Adrenal gland (tissue), 12 donors: ENCODE results near the gene MAGI2. TPM values are rescaled to one million over a fixed set of nuclear protein-coding genes. Genes with fewer than 3 reads are reported as not detected.

Experiments used
- DNase-seq, 7 donors: peaks; one replicate each; pipeline ENCODE4 v3.0.0-alpha.2; 2019 to 2020
- H3K27ac ChIP-seq, 5 donors: fragments of 200-600 bp; sonication (generic) in 4 of 5; 1 replicate in 3 of 5; 2 replicates in 2 of 5; pipeline versions ENCODE4 v1.5.1 to v1.8.0; 2016 to 2020; ENCODE audit warnings: mild to moderate bottlenecking in 1 of 5
- H3K27me3 ChIP-seq: fragments of 200-600 bp; 2 replicates; pipeline ENCODE4 v1.8.0; 2021
- H3K36me3 ChIP-seq, 2 donors: fragments of 200-600 bp; replicated peaks in 1 of 2; 1 replicate in 1 of 2; 2 replicates in 1 of 2; pipeline versions ENCODE4 v1.5.1 to v1.8.0; 2018 to 2022
- H3K4me1 ChIP-seq, 2 donors: fragments of 200-600 bp; replicated peaks in 1 of 2; 1 replicate in 1 of 2; 2 replicates in 1 of 2; pipeline versions ENCODE4 v1.5.1 to v1.8.0; 2018 to 2021
- H3K4me3 ChIP-seq, 4 donors: fragments of 200-600 bp; sonication (generic) in 3 of 4; one replicate each; pipeline ENCODE4 v1.5.1; 2016 to 2018
- H3K9me3 ChIP-seq, 3 donors: fragments of 200-600 bp; sonication (generic) in 1 of 3; replicated peaks in 1 of 3; 1 replicate in 2 of 3; 2 replicates in 1 of 3; pipeline versions ENCODE4 v1.5.1 to v1.8.0; 2016 to 2021
- CTCF ChIP-seq, 6 experiments: fragments of 450-650 bp in 4 of 6; fragments of 200-600 bp in 2 of 6; sonication (generic) in 1 of 6; IDR thresholded peaks; 1 replicate in 5 of 6; 2 replicates in 1 of 6; pipeline versions ENCODE4 v1.5.1 to v1.8.0; 2016 to 2021; ENCODE audit warnings: antibody characterized with exemption in 6 of 6, mild to moderate bottlenecking in 2 of 6, moderate library complexity in 1 of 6
- POLR2A ChIP-seq, 2 donors: fragments of 450-650 bp; IDR thresholded peaks; one replicate each; pipeline ENCODE4 v1.6.1; 2017; ENCODE audit warnings: antibody characterized with exemption in 2 of 2, mild to moderate bottlenecking in 2 of 2, moderate library complexity in 1 of 2
- WGBS, 4 donors: extraction: QIAGEN DNeasy Blood & Tissue Kit in 2 of 4; methylation state at CpG; one replicate each; pipeline versions ENCODE4 v1.1.5 to v1.1.7; 2013 to 2017; 5-methylcytosine and 5-hydroxymethylcytosine counted together
- intact Hi-C, 2 donors: fragments of 100-400 bp; cut with DNase I; formaldehyde crosslinking; loops; one replicate each; pipeline versions ENCODE4 v1.14.1 to v1.15.0; 2022 to 2023
- polyA plus RNA-seq, 3 donors: library from polyadenylated mRNA; stranded (reverse); fragments of 200-250 nt in 2 of 3; fragments of 350-450 nt in 1 of 3; fragmentation: Illumina TruSeq in 1 of 3; extraction: RNeasy Lipid Tissue Mini Kit (QIAGEN cat#74804) in 1 of 3; gene quantifications; one replicate each; pipeline ENCODE4 v1.2.3, GENCODE V29; 2013 to 2014
- total RNA-seq, 9 donors: library from RNA; depleted of rRNA in 4 of 9; stranded (reverse); fragments of >200 nt in 4 of 9; fragments of 120-200 nt in 1 of 9; fragmentation: NEBNext Ultra II Directional in 1 of 9; extraction: Animal tissue kit (Norgen Biotek cat#: 25700) in 1 of 9; gene quantifications; one replicate each; pipeline versions ENCODE4 v1.1.0 to v1.2.4, GENCODE V29; 2013 to 2023
- donor health status: healthy with polysubstance abuse.
- donor health status: Bipolar disorder and iron deficiency.
- donor health status: DM: yes; HTN: yes; CAD: no.
- donor health status: DM: no; HTN: no; CAD: no.
- donor health status: DM: no; HTN: no; CAD: no.
- donor health status: DM: yes; HTN: yes; CAD: no.

Gene MAGI2
- total and polyA plus RNA-seq, 12 donors = 3.2 to 37.1 (median 17.1) TPM

DNA sequence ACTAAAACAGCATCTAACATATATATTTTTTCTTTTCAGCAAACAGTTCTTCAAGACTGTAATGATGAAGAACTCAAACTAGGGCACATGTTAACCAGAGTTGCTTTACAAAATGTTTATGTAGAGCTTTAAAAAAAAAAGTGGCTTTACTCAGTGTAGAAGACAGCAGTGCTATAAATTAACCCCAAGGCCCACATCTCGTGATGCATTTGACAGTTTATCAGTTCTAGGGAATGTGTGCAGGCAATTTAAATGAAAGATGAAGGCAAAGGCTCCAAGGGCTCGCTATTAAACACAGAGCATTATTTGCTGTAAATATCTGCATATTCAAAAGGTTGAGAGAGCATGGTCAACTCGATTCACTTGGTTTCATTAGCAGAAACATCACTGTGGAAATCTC is 558.1 kb downstream of the MAGI2 start:
- no peaks in the 10 kb centered on the region for H3K27me3 ChIP-seq
- DNase-seq = no peak
- H3K4me3 ChIP-seq = no peak overlapping the region
- WGBS, 4 donors = 56 to 60% (median 59%) methylated on average over 3 of the region's 3 CpGs
- TF ChIP-seq CTCF (IDR thresholded peaks at IDR 0.05) (no peak), POLR2A (IDR thresholded peaks at IDR 0.05) (no peak)
- no peaks in the 10 kb centered on the region for H3K4me1 ChIP-seq
- no peak overlapping the region for H3K27ac ChIP-seq
- no peaks in the 10 kb centered on the region for H3K36me3 ChIP-seq
- intact Hi-C loops = no loop called here
- no peaks in the 10 kb centered on the region for H3K9me3 ChIP-seq

- no peaks in the 10 kb centered on the region for H3K9me3 ChIP-seq
Observed at GRCh38 chr7:78879206-78879605, 574.3 kb downstream of the MAGI2 start.

DNA sequence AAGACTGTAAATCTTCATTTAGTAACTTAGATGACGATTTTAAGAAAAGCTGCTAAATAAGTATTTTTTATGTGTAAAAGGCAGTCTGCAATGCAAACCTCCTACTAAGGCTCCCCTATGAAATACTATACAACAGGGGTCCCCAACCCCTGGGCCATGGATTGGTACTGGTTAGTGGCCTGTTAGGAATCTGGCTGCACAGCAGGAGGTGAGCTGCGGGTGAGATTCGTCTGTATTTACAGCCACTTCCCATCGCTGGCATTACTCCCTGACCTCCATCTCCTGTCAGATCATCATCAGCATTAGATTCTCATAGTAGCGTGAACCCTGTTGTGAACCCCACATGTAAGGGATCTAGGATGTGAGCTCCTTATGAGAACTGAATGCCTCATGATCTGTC is 580.4 kb downstream of the MAGI2 start:
- no peaks in the 10 kb centered on the region for H3K4me1 ChIP-seq
- no peak overlapping the region for H3K27ac ChIP-seq
- H3K9me3 ChIP-seq = no peaks in the 10 kb centered on the region
- H3K4me3 ChIP-seq = no peak overlapping the region
- intact Hi-C loops = no loop called here
- no peaks in the 10 kb centered on the region for H3K27me3 ChIP-seq
- no peak for DNase-seq
- WGBS, 4 donors = 77 to 82% (median 80%) methylated on average over 5 of the region's 5 CpGs
- no peaks in the 10 kb centered on the region for H3K36me3 ChIP-seq
- TF ChIP-seq POLR2A (IDR thresholded peaks at IDR 0.05) = no peak
- TF ChIP-seq CTCF (IDR thresholded peaks at IDR 0.05) = no peak

More at GRCh38 chr7:78879206-78879605, 574.3 kb downstream of the MAGI2 start:
- Histone ChIP-seq H3K27me3 (no peaks in the 10 kb centered on the region), H3K4me1 (no peaks in the 10 kb centered on the region), H3K27ac (no peak overlapping the region), H3K36me3 (no peaks in the 10 kb centered on the region), H3K4me3 (no peak overlapping the region)
- no peak for DNase-seq
- intact Hi-C loops = no loop called here
- TF ChIP-seq POLR2A (IDR thresholded peaks at IDR 0.05) (no peak), CTCF (IDR thresholded peaks at IDR 0.05) (no peak)
- 91 to 100% (median 94%) methylated on average over 1 of the region's 1 CpG for WGBS, 4 donors

DNA sequence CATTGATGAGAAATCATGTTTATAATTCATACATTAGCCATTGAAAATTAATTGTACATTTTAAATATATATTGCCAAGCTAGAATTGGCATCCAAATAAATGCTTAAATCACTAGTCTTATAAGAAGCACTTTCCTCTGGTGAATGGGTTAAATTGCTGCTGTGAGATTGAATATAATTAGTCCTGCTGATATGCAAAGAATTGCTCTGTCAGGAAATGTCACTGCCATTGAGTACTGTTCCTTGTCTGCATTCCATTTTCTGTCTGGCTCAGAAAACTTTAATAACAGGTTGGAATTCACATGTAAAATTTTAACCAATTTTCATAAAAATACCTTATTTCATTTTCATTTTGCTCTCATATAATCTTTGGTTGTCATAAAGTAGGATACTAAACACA is 589.1 kb downstream of the MAGI2 start:
- Histone ChIP-seq H3K27me3 (no peaks in the 10 kb centered on the region), H3K9me3 (no peaks in the 10 kb centered on the region), H3K4me3 (no peak overlapping the region), H3K27ac (no peak overlapping the region), H3K4me1 (no peaks in the 10 kb centered on the region), H3K36me3 (no peaks in the 10 kb centered on the region)
- intact Hi-C loops = no loop called here
- no peak for TF ChIP-seq POLR2A (IDR thresholded peaks at IDR 0.05)
- no peak for TF ChIP-seq CTCF (IDR thresholded peaks at IDR 0.05)
- DNase-seq = no peak
